ENCODE data around the gene PPFIA1.

- TF ChIP-seq CTCF (IDR thresholded peaks at IDR 0.05), result no peak
- TF ChIP-seq POLR2A (IDR thresholded peaks at IDR 0.05), result no peak
Measured at GRCh38 chr11:70335511-70335910, 65.0 kb downstream of the PPFIA1 start.

Data from esophagus squamous epithelium (tissue), 4 donors.